ENCODE measurements around the gene TESMIN.

GRCh38 chr11:68694431-68695297 is 56.7 kb downstream of the TESMIN start:
- TF ChIP-seq POLR2A (IDR thresholded peaks at IDR 0.05; ENCODE audit: low read depth, low read length) (no peak), TAF1 (IDR thresholded peaks at IDR 0.05; ENCODE audit: low read depth, low read length) (no peak), POLR2AphosphoS5 (IDR thresholded peaks at IDR 0.05; ENCODE audit: low read depth, low read length) (no peak), SPI1 (IDR thresholded peaks at IDR 0.05; ENCODE audit: low read depth, low read length) (no peak), POU2F2 (IDR thresholded peaks at IDR 0.05; ENCODE audit: low read depth, low read length) (no peak), PAX5 (IDR thresholded peaks at IDR 0.05; ENCODE audit: insufficient read depth, low read length, severe bottlenecking) (no peak)
